HG02571 (cell line): Measurements from ENCODE around the gene MYO3B.

ENCODE experiments used
- ATAC-seq: cut with Tn5 transposase; IDR thresholded peaks from one replicate; pipeline ENCODE4 v1.9.1; 2021; ENCODE audit warnings: mild to moderate bottlenecking, moderate library complexity; ENCODE audit not compliant: unreplicated experiment

The MYO3B gene

DNA sequence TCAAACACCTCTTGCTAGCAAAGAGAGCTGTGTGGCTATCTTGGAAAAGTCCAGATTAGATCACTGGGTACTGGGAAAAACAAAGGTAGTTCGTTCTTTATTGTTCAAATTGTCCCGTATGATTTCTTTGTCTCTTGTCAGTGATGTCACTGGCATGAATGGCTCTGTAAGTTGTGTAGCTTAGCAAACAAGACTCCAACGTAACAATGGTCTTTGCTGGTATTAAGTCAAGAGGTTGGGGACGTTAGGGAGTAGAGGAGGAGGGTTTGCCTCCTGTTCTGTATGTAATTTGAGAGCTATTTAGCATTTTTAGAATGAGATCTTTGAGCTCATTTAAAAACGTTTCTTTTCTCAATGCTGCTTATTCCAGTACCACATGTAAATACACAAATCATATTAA is 320.7 kb downstream of the MYO3B start:
- ATAC-seq = no peak

DNA sequence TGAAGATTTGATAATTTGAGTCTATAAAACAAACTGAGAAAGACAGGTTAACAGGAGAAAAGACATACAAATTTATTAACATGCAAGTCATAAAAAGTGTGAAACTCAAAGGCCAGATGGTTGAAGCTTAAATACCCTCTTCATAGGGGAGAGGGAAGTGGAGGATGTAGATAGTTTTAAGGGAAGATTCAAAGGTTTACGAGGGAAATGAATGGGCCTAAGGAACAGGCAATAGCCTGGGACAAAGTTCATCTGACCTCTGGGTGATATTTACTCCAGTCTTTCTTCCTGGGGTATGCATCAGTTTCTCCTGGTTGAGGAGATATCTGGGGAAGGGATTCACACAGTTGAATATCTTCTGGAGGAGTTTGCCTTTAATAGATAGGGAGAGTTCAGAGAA is 322.2 kb downstream of the MYO3B start:
- no peak for ATAC-seq

GRCh38 chr2:170500770-170501169 is 322.8 kb downstream of the MYO3B start:
- ATAC-seq = no peak

GRCh38 chr2:170501421-170502043 is 323.6 kb downstream of the MYO3B start:
- no peak for ATAC-seq

GRCh38 chr2:170502361-170503130 is 324.6 kb downstream of the MYO3B start:
- no peak for ATAC-seq

DNA sequence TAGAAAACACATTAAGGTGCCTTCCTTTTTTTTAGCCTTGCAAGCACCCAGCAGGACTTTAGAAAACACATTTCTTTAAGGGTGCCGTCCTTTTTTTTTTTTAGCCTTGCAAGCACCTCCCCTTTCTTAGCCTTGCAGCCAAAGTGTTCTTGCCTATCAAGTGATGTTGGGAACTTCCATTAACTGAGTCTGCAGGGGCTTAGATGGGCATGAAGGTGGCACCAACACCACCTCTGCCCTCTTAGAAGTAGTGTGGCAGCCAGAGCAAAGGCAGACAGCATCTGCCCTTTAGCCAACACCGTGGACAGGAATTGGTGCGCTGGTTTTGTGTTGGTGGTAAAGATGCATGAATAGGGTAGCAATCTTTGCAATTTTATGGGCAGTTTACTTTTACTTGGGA is 325.6 kb downstream of the MYO3B start:
- ATAC-seq = no peak

DNA sequence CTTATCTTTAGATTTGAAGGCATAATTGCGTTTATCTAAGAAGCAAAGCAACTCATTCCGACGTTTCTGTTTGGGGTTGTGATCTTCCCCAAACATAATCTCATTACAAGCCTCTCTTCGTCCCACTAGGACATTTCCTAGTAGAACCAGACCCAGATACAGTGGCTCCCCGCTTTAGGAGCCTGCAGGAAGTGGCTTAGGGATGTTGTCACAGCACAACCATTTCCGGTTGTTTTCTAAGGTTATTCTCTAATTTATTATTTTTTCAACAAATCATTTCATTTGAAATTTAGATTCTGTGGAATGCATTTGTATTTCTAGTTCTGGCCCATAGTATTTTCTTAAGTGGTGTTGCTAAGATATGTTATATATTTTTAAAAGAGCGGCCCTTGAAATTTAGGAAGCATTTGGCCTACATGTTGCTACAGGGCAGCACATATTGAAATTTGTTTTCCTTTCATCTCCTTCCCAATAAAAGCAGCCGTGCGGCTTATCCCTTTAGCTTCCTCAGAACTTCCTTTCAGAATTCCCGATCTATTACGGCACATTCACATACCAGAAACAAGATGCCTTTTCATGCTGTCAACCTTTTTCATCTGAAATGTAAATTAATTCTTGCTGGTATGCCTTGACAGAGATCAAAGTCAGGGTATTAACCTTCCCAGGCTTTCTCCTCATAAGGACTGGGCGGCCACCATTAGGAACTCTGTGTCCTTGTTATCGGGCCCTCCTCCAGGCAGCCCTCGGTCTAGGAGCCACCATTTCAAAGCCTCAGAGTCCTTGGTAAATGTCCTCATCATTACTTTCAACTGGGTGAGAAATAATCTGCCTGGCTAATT is 326.2 kb downstream of the MYO3B start:
- ATAC-seq = no peak

DNA sequence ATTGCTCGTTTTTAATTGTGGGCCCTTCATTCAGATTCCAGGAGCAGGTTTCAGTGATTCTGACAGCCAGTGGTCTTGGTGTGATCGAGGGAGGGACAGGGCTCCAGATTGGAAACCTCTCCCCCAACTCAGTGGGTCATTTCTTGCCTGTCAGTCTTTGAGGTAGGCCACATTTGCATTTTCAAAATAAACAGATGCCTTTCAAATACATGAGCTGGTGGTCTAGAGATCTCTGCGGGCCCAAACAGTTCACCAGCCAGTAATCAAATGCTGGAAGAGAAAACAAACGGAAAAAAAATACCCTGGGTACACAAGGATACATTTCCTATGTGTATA is 326.8 kb downstream of the MYO3B start:
- ATAC-seq = no peak

DNA sequence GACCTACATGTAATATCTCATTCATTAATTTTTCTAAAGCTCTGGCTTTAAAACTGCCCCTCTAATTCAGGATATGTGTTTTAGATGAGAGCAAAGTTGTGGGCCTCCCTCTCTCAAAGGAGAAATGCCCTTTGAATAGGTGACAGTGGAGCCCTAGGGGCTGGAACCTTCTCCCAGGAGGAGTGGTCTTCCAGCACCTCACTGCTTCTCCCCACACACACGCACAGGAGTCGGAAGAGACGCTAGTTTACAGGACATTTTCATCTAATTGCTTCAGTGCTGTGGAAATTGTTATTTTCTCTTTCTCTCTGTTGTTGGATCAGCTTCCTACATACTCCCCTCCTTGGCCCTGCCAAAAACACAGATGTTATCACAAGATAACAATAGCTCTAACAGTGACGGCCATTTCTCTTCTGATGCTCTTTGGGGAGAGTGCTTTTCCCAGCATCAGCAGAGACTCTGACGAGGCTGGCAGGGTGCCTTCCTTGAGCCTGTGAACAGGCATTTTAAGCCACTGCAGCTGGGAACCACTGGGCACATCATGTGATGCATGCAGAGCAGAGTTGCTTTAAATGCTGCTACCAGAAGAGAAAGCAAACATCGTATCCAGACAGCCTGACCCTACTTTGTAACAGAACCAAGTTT is 327.8 kb downstream of the MYO3B start:
- no peak for ATAC-seq

GRCh38 chr2:170509452-170510193 is 331.7 kb downstream of the MYO3B start:
- peak; percentile 41 for ATAC-seq

DNA sequence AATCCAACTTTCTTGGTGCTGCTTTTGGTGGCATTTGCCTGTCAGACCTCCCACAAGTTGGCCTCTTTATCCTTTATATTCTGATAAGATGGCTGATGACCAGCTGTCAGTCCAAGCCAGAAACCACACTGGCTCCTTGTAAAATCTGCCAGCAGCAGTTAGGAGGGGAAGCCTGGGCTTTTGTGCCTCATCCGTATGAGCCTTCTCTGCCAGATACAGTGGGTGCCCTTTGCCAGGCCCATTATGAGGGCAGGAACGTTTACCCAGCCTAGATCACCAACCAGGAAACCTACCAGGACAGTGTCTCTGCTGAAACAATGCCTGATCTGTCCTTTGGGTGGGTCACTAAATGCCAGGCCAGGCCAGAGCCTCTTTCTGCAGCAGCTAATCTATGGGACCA is 334.3 kb downstream of the MYO3B start:
- no peak for ATAC-seq

- no peak for ATAC-seq
Measured at GRCh38 chr2:170514140-170514539, 336.2 kb downstream of the MYO3B start.

DNA sequence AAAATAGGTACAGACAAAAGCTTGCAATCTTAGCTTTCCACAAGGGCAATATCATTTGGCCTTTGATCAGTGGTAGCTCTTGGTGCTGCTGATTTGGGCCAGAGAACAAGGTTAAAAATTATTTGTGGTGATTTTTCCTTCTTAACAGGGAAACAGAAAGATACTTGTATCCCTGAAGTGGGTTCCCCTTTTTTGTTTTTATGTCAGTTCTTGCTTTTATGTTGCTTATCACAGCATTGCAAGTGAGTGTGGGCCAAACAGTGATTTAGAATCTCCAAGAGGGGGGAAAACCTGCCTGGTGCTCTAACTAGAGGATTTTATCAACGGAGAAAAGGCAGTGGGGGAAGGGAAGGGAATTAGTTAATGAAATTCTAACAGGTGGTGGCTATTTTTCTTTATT is 339.6 kb downstream of the MYO3B start:
- no peak for ATAC-seq

DNA sequence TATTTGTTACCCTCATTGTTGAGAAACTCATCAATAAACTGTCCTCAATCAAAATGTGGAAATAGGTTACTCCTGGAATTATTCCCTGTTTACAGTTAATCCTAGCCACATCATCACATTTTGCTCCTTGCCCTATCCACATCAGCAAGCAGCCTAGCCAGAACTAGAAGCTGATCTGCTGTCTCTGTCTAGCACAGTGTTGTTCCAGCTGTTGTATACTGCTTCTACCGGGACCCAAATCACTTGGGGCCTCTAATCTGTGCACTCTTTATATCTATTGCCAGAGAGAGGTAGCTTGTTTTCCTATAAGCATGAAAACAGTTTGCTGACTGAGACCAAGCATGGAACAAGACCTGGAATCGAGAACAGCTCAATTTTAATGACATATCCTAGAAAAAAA is 341.0 kb downstream of the MYO3B start:
- ATAC-seq = no peak

DNA sequence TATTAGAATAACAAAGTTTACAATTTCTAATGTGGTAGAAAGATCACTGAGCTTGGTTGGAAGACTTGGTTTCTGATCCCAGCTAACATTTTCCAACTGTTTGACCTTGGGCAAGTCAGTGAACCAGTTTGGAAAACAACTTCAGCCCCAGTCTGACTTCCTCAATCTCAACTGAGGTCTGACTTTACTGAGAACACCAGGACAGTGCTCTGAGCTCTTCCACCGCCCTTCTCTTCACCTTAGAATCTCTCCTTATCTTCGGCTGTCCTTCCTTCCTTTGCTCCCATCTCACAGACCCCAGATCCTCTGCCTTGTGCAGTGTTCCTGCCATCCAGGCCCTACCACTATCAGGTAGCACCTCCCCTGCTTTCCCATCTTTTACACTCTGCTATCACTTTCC is 343.4 kb downstream of the MYO3B start:
- ATAC-seq = no peak

GRCh38 chr2:170523506-170523905 is 345.6 kb downstream of the MYO3B start:
- no peak for ATAC-seq

DNA sequence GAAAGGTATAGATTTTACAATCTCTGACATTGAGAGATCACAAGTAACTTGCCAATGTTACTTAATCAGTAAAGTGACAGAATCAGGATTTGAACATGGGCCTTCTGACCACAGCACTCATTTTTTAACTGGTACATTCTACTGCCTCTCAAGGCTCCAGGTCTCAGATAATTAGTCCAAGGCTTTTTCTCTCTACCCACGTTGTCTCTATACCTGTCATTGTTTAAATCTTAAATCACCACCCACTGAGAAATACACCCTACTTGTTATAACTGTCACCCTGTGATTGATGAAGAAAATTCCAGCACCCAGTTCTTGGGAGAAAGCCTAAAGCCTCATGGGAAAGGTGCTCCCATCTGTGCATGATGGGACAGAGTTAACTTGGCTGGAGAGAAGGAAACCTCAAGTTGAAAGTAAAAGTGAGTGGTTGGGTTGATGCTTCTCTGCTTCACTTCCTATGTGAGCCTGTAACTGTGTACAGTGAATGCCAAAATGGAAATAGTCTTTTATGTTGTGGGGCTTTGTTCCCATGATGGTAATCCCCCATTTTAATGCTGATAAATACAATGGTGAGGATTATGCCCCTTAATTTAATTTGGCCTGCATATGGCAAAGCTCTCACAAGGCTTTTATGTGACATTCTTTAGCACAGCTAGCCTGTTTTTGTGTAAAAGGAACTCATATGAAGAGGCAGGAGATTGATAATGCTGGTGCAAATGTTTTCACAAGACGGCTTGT is 347.1 kb downstream of the MYO3B start:
- peak; percentile 65 for ATAC-seq

DNA sequence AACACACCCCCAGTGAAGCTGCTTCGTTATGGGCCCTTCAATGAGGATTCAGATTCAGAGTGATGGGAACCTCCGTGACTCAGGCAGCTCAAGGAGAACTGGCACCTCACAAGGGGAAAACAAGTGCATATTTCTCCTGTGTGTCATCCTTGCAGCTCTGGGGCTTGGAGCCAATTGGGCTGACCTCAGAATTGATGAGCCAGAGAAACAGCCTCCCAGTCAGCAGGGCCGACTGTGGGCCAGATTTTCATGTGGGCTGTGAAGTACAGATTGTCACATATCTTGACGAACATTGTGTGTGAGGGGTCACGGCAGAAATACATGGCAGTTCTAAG is 347.6 kb downstream of the MYO3B start:
- ATAC-seq = no peak

DNA sequence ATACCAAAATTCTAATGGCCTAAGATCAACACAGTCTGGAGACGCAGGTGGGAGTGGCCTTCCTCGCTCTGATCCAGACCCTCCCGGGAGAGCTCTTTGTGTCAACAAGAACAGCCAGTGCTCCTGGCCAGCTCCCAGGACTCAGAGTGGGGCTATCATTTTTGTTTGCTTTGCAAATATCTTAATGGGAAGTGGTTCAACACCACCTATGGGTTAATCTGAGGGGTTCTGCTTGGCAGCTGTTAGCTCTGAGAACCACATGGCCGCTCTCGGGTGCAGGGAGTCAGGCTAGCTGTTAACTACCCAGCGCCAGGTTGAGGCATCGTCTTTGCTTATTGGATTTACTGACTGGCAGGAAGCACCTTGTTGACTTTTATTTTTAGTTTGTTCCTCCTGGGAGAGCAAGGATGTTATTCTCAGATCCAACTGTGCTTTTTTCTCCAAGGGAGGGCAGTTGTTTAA is 352.4 kb downstream of the MYO3B start:
- no peak for ATAC-seq
